HG03342 (cell line): ENCODE data around the gene RPL14.
"Not testable (repeated sequence)": the region's sequence is repeated elsewhere in the genome, so short reads cannot be mapped to it uniquely, and the experiment has no call there.

Source experiments
- ATAC-seq: cut with Tn5 transposase; IDR thresholded peaks from one replicate; pipeline ENCODE4 v1.9.1; 2021; ENCODE audit warnings: mild to moderate bottlenecking, moderate library complexity; ENCODE audit not compliant: unreplicated experiment

Gene RPL14

GRCh38 chr3:40462838-40463237 is 5.7 kb downstream of the RPL14 start:
- ATAC-seq, result not testable (repeated sequence)

GRCh38 chr3:40463579-40463978 is 6.4 kb downstream of the RPL14 start:
- no peak for ATAC-seq

- ATAC-seq, result no peak
Observed at GRCh38 chr3:40464339-40465110, 7.4 kb downstream of the RPL14 start.

GRCh38 chr3:40465111-40465407 is 7.9 kb downstream of the RPL14 start:
- ATAC-seq, result no peak

- no peak for ATAC-seq
Observed at GRCh38 chr3:40465456-40465855, 8.3 kb downstream of the RPL14 start.

- ATAC-seq, result no peak
Observed at GRCh38 chr3:40468018-40468417, 10.9 kb downstream of the RPL14 start.

- no peak for ATAC-seq
Observed at GRCh38 chr3:40470701-40471100, 13.6 kb downstream of the RPL14 start.

- ATAC-seq, result peak; percentile 85
Observed at GRCh38 chr3:40476478-40477470, 19.6 kb downstream of the RPL14 start, which contains the start of gene ZNF619. Gene ZNF619 (plus strand): TSS chr3:40477122. CDS start chr3:40477980, 858 bp downstream.

- no peak for ATAC-seq
Observed at GRCh38 chr3:40477666-40478065, 20.5 kb downstream of the RPL14 start.

GRCh38 chr3:40487172-40487571 is 30.0 kb downstream of the RPL14 start:
- no peak for ATAC-seq

- no peak for ATAC-seq
Observed at GRCh38 chr3:40490916-40491315, 33.8 kb downstream of the RPL14 start.

- no peak for ATAC-seq
Observed at GRCh38 chr3:40494698-40495097, 37.6 kb downstream of the RPL14 start.

GRCh38 chr3:40497288-40497687 is 40.1 kb downstream of the RPL14 start:
- no peak for ATAC-seq

- ATAC-seq, result no peak
Observed at GRCh38 chr3:40499952-40500351, 42.8 kb downstream of the RPL14 start.

GRCh38 chr3:40502034-40502433 is 44.9 kb downstream of the RPL14 start:
- no peak for ATAC-seq

- ATAC-seq, result no peak
Observed at GRCh38 chr3:40504636-40505430, 47.7 kb downstream of the RPL14 start.

- peak; percentile 89 for ATAC-seq
Observed at GRCh38 chr3:40505599-40506462, 48.7 kb downstream of the RPL14 start, which contains the start of gene ZNF620. Gene ZNF620 (plus strand): TSS chr3:40506039. CDS start chr3:40506353, 314 bp downstream.

GRCh38 chr3:40511031-40511718 is 54.0 kb downstream of the RPL14 start:
- no peak for ATAC-seq

GRCh38 chr3:40516201-40516600 is 59.1 kb downstream of the RPL14 start:
- no peak for ATAC-seq
